Stimulated activated CD4-positive, alpha-beta T cell treated with anti-CD3 and anti-CD28 coated beads, Interleukin-2, amount 100 ng/mL, for 4 hours (primary cell): ENCODE results near the gene PIEZO1.
"Not testable (repeated sequence)": the region's sequence is repeated elsewhere in the genome, so short reads cannot be mapped to it uniquely, and the experiment has no call there.

Experiments used
- DNase-seq: peaks from one replicate; pipeline ENCODE4 v3.0.0-alpha.2; 2020; ENCODE audit warnings: low read depth

PIEZO1 gene, protein sequence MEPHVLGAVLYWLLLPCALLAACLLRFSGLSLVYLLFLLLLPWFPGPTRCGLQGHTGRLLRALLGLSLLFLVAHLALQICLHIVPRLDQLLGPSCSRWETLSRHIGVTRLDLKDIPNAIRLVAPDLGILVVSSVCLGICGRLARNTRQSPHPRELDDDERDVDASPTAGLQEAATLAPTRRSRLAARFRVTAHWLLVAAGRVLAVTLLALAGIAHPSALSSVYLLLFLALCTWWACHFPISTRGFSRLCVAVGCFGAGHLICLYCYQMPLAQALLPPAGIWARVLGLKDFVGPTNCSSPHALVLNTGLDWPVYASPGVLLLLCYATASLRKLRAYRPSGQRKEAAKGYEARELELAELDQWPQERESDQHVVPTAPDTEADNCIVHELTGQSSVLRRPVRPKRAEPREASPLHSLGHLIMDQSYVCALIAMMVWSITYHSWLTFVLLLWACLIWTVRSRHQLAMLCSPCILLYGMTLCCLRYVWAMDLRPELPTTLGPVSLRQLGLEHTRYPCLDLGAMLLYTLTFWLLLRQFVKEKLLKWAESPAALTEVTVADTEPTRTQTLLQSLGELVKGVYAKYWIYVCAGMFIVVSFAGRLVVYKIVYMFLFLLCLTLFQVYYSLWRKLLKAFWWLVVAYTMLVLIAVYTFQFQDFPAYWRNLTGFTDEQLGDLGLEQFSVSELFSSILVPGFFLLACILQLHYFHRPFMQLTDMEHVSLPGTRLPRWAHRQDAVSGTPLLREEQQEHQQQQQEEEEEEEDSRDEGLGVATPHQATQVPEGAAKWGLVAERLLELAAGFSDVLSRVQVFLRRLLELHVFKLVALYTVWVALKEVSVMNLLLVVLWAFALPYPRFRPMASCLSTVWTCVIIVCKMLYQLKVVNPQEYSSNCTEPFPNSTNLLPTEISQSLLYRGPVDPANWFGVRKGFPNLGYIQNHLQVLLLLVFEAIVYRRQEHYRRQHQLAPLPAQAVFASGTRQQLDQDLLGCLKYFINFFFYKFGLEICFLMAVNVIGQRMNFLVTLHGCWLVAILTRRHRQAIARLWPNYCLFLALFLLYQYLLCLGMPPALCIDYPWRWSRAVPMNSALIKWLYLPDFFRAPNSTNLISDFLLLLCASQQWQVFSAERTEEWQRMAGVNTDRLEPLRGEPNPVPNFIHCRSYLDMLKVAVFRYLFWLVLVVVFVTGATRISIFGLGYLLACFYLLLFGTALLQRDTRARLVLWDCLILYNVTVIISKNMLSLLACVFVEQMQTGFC (N-terminal part only)

GRCh38 chr16:88785106-88785924 is at the start of gene PIEZO1:
Gene PIEZO1, minus strand, starts transcription at chr16:88785220. Its CDS starts 256 bp downstream, at chr16:88784964.
- DNase-seq, result peak; percentile 84

- no peak for DNase-seq
These were observed 49.6 kb upstream of the PIEZO1 start for GRCh38 chr16:88834670-88835069.

- no peak for DNase-seq
These were observed 48.1 kb upstream of the PIEZO1 start for GRCh38 chr16:88833086-88833485.

DNA sequence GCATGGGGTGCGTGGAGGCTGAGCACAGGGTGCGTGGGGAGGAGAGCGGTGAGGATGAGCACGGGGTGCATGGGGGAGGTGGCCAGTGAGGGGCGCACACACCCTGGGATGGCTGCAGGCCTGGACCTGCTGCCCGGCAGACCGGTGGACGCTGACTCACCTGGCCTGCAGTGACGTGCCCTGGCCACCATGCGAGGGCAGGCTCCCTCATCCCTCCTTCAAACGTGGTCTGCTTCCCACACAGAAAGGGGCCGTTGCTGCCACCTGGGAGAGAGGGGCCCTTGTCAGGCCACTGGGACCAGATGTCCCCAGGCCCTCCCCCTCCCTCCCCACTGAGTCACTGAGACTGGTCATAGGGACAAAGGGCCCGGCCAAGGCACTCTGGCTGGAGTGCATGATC is 46.8 kb upstream of the PIEZO1 start:
- DNase-seq, result no peak

DNA sequence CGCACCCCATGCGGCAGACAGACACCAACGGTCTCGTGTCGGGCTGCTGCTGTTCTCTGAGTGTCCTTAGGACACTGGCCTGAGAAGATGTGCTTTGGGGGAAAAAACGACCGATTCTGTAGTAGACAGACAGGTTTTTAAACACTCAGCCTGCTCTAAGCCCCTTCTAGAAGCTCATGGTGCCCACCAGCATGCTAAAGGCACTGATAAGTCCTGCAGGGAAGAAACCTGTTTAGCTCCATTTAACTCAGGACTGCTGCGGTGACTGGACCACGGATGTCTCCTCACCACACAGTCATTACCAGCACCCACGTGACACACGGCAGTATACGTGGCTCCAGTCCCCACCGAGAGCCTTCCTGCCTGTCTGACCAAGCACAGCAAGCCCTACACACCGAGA is 45.8 kb upstream of the PIEZO1 start:
- DNase-seq, result no peak

DNA sequence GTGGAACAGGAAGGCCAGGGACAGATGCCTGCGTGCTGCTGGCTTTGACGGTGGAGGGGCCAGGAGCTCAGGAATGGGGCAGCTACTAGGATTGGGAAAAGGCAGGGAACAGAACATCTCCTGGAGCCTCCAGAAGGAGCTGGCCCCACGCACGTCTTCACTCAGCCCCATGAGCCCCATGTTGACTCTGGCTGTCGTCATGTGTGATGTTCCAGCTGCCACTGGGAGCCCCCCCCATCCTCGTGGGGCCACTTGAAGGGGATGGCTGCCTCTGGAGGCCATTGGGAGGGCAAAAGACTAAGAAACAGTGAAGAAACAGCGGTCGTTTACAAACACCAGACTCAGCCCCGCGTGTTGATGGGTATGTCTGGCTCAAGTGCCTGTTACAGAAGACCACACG is 45.2 kb upstream of the PIEZO1 start:
- DNase-seq, result no peak

GRCh38 chr16:88828711-88829110 is 43.7 kb upstream of the PIEZO1 start:
- no peak for DNase-seq

DNA sequence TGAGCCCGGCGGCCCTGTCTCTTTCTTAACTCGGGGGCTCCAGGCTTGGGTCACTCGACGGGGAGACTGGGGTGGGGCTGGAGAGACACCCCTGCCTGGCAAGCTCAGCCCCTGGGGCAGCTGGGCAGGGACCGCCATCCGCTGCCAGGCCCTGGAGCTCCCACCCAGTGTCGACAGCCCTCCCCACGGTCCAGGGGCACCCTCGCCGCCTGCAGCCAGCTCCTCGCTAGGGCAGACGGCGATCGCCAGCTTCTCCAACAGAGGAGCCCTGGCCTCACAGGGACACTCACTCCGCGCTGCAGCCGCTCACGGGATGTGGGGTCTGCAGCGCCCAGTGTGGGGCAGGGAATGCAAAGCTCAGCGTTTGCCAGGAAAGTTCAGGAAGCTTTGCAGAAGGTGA is 42.7 kb upstream of the PIEZO1 start:
- DNase-seq, result no peak

DNA sequence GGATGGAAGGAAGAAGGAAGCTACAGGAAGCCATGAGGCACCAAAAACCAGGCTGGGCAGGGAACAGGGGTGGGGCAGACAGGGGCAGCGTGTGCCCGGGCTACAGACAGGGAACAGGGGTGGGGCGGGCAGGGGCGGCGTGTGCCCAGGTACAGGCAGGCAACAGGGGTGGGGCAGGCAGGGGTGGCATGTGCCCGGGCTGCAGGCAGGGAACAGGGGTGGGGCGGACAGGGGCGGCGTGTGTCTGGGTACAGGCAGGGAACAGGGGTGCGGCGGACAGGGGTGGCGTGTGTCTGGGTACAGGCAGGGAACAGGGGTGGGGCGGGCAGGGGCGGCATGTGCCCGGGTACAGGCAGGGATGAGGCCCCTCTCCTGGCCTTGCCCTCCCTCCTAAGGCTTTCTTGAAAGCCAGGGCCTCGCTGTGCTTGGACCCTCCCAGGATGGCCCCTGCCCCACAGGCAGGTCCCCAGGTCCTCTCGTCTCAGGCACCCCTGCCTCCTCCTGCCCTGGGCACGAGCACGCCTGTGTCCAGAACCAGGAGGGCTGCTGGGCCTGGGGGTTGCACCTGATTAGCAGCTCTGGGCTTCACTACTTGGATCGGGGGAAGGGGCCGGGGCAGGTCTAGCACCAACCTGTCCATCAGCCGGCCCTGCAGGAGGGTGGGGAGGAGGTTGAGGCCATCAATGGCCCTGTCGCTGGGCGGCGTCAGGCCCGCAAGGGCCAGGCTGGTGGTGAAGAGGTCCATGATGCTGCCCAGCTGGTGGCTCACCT is 41.2 kb upstream of the PIEZO1 start:
- DNase-seq, result no peak

DNA sequence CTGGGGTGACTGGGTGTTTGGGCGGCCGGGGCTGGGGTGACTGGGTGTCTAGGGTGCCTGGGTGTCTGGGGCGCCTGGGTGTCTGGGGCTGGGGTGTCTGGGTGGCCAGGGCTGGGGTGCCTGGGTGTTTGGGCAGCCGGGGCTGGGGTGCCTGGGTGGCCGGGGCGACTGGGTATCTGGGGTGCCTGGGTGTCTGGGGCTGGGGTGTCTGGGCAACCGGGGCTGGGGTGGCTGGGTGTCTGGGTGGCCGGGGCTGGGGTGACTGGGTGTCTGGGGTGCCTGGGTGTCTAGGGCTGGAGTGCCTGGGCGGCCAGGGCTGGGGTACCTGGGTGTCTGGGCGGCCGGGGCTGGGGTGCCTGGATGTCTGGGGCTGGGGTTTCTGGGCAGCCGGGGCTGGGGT is 40.1 kb upstream of the PIEZO1 start:
- DNase-seq, result no peak

DNA sequence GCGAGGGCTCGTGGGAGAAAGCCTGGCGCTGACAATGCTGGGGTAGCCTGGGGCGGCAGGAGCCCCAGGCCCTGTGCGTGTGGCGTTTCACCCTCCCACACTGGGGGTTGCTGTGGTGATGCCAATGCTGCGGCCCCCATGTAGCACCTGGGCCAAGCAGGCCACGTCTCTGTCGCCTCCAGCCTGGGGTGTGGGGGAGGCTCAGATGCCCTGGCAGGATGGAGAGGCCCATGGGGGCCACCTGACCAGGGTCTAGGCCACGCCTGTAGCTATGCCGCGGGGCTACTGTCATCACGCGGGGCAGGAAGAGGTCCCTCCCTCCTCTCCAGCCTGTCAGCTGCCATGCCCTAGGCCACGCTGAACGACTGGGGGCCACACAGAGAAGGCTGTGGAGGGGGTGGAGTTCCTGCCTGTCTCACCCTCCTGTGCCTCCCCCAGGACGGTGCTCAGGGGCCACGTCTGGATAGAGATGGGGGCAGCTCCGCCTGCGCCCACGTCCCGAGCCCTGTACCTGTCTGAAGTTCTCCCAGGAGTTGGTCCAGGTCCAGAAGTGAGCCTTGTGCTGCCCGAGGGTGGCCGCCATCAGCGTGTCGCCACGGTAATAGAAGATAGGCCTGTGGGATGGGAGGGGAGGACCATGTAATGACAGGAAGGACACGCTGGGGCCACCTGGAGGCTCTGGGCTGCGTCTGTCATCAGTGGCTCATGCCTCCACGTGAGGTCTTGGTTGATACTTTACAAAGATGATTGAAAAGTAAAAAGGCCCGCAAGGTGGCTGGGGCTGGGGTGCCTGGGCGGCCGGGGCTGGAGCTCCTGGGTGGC is 39.4 kb upstream of the PIEZO1 start:
- no peak for DNase-seq

- DNase-seq, result not testable (repeated sequence)
These were observed 38.6 kb upstream of the PIEZO1 start for GRCh38 chr16:88823646-88824045.

DNA sequence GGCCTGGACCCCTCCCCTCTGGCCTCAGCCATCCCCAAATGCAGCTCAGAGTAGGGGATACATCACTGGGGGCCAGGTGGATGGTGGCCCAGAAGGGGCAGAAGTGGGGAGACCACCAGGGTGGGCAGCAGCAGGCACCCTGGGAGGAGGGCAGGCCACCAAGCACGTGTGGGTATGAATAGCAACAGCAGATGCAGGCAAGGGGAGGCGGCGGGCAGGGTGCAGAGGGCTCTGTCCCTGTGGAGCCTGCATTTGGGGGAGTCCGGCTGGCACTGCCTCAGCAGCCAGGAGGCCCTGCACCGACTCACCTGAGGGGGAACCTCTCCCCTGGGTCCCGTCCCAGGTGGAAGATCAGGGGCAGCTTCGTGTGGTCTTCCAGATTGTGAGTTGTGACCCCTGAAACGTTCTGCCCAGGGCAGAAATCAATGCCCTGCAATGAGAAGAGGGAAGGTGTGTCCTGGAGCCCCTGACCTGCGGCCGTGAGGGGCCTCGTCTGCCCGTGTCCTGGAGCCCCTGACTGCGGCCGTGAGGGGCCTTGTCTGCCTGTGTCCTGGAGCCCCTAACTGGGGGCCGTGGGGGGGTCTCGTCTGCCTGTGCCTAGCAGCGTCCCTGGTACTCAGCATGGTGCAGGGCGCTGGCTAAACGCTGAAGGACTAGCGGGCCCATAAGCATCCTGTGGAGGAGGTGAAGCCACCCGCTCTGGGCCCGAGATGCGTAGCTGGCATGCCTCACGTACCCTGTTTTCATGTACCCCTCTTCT is 37.4 kb upstream of the PIEZO1 start:
- no peak for DNase-seq

- no peak for DNase-seq
These were observed 36.3 kb upstream of the PIEZO1 start for GRCh38 chr16:88821168-88821850.

- no peak for DNase-seq
These were observed 35.5 kb upstream of the PIEZO1 start for GRCh38 chr16:88820385-88821025.

DNA sequence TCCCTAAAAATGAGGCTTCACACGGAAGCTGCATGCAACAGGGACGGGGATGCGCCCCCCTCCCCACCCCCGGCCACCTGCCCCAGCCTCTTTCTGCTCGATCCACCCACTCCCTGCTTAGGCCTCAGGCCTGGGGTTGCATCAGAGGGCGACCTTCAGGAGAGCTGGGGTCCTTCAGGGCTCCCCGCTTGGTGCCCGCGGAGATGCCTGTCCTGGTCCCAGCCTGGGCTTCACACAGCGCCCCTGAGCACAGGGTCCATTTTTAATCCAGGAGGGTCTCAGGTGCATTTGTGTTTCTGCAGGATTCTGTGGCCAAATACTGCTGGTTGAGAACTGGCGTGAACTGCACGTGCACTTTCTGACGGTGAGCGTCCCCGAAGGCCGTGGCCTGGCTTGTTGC is 34.1 kb upstream of the PIEZO1 start:
- no peak for DNase-seq

GRCh38 chr16:88818575-88818874 is 33.5 kb upstream of the PIEZO1 start:
- no peak for DNase-seq
